ENCODE results near the gene MCTP2. TPM values are rescaled to one million over a fixed set of nuclear protein-coding genes. Genes with fewer than 3 reads are reported as not detected.

MCTP2 gene
- total and polyA plus RNA-seq, 9 of the 15 experiments (the other 6 are each of a cell fraction or from before 2014, with no cell fraction given), result 0.07 TPM; not detected in 8

DNA sequence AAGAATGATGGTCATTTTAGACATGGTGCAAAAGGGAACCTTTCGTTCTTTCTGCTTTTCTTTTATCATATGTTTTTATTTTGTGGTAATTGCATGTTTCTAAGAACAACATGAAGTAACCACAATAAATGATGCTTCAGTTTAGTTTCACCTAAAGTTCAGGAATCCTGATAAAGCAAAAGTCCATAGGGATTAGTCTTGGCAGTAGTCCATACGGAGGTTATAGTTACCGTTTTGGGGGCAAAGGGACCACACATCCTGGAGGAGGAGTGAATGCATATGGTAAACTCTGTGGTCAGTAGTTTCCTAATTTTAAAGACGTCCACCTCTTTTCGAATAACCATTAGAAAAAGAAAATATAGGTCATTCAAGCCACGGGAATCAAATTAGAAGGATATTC lies 141.5 kb downstream of the MCTP2 start (continued):
- TF ChIP-seq, protein P1, sequence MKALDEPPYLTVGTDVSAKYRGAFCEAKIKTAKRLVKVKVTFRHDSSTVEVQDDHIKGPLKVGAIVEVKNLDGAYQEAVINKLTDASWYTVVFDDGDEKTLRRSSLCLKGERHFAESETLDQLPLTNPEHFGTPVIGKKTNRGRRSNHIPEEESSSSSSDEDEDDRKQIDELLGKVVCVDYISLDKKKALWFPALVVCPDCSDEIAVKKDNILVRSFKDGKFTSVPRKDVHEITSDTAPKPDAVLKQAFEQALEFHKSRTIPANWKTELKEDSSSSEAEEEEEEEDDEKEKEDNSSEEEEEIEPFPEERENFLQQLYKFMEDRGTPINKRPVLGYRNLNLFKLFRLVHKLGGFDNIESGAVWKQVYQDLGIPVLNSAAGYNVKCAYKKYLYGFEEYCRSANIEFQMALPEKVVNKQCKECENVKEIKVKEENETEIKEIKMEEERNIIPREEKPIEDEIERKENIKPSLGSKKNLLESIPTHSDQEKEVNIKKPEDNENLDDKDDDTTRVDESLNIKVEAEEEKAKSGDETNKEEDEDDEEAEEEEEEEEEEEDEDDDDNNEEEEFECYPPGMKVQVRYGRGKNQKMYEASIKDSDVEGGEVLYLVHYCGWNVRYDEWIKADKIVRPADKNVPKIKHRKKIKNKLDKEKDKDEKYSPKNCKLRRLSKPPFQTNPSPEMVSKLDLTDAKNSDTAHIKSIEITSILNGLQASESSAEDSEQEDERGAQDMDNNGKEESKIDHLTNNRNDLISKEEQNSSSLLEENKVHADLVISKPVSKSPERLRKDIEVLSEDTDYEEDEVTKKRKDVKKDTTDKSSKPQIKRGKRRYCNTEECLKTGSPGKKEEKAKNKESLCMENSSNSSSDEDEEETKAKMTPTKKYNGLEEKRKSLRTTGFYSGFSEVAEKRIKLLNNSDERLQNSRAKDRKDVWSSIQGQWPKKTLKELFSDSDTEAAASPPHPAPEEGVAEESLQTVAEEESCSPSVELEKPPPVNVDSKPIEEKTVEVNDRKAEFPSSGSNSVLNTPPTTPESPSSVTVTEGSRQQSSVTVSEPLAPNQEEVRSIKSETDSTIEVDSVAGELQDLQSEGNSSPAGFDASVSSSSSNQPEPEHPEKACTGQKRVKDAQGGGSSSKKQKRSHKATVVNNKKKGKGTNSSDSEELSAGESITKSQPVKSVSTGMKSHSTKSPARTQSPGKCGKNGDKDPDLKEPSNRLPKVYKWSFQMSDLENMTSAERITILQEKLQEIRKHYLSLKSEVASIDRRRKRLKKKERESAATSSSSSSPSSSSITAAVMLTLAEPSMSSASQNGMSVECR (CRISPR knock-in tag; IDR thresholded peaks at IDR 0.05), result no peak
- no peak for TF ChIP-seq PRPF4 (IDR thresholded peaks at IDR 0.05; ENCODE audit: insufficient read depth, low read depth, low read length, poor library complexity, severe bottlenecking)
- TF ChIP-seq EHMT2 (IDR thresholded peaks at IDR 0.05), result no peak
- TF ChIP-seq, protein P2, sequence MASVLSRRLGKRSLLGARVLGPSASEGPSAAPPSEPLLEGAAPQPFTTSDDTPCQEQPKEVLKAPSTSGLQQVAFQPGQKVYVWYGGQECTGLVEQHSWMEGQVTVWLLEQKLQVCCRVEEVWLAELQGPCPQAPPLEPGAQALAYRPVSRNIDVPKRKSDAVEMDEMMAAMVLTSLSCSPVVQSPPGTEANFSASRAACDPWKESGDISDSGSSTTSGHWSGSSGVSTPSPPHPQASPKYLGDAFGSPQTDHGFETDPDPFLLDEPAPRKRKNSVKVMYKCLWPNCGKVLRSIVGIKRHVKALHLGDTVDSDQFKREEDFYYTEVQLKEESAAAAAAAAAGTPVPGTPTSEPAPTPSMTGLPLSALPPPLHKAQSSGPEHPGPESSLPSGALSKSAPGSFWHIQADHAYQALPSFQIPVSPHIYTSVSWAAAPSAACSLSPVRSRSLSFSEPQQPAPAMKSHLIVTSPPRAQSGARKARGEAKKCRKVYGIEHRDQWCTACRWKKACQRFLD (CRISPR knock-in tag; IDR thresholded peaks at IDR 0.05), result no peak
- TF ChIP-seq NR2C1 (IDR thresholded peaks at IDR 0.05), result no peak
- no peak for TF ChIP-seq NR2C1 (tag; IDR thresholded peaks at IDR 0.05)
- TF ChIP-seq ZNF232 (CRISPR knock-in tag; IDR thresholded peaks at IDR 0.05), result no peak
- TF ChIP-seq, protein P3, sequence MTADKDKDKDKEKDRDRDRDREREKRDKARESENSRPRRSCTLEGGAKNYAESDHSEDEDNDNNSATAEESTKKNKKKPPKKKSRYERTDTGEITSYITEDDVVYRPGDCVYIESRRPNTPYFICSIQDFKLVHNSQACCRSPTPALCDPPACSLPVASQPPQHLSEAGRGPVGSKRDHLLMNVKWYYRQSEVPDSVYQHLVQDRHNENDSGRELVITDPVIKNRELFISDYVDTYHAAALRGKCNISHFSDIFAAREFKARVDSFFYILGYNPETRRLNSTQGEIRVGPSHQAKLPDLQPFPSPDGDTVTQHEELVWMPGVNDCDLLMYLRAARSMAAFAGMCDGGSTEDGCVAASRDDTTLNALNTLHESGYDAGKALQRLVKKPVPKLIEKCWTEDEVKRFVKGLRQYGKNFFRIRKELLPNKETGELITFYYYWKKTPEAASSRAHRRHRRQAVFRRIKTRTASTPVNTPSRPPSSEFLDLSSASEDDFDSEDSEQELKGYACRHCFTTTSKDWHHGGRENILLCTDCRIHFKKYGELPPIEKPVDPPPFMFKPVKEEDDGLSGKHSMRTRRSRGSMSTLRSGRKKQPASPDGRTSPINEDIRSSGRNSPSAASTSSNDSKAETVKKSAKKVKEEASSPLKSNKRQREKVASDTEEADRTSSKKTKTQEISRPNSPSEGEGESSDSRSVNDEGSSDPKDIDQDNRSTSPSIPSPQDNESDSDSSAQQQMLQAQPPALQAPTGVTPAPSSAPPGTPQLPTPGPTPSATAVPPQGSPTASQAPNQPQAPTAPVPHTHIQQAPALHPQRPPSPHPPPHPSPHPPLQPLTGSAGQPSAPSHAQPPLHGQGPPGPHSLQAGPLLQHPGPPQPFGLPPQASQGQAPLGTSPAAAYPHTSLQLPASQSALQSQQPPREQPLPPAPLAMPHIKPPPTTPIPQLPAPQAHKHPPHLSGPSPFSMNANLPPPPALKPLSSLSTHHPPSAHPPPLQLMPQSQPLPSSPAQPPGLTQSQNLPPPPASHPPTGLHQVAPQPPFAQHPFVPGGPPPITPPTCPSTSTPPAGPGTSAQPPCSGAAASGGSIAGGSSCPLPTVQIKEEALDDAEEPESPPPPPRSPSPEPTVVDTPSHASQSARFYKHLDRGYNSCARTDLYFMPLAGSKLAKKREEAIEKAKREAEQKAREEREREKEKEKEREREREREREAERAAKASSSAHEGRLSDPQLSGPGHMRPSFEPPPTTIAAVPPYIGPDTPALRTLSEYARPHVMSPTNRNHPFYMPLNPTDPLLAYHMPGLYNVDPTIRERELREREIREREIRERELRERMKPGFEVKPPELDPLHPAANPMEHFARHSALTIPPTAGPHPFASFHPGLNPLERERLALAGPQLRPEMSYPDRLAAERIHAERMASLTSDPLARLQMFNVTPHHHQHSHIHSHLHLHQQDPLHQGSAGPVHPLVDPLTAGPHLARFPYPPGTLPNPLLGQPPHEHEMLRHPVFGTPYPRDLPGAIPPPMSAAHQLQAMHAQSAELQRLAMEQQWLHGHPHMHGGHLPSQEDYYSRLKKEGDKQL (CRISPR knock-in tag; IDR thresholded peaks at IDR 0.05; ENCODE audit: borderline replicate concordance), result no peak
- no peak for TF ChIP-seq EP400 (IDR thresholded peaks at IDR 0.05)
- TF ChIP-seq YBX1 (IDR thresholded peaks at IDR 0.05), result no peak

All from K562 (cell line).